ENCODE data around the gene SYCE3. TPM values are rescaled to one million over a fixed set of nuclear protein-coding genes. Genes with fewer than 3 reads are reported as not detected.
"Not testable (repeated sequence)": the region's sequence is repeated elsewhere in the genome, so short reads cannot be mapped to it uniquely, and the experiment has no call there.

Gene SYCE3
- total RNA-seq: 1 to 10 TPM in 1 of 2 experiments, under 1 TPM in 1; 0.87 to 1.0 TPM

GRCh38 chr22:50562523-50563412 lies at the start of gene SYCE3:
SYCE3 (minus strand) TSS chr22:50562919; CDS start chr22:50556405, 6,514 bp downstream.
- no peaks in the 10 kb centered on the region for H3K36me3 Mint-ChIP-seq
- H3K27ac Mint-ChIP-seq: peak within 1 kb of the TSS; percentile 60
- H3K4me1 Mint-ChIP-seq (ENCODE audit: low read depth): peaks cover 15% of the 10 kb centered on the region
- no peaks in the 10 kb centered on the region for H3K9me3 Mint-ChIP-seq
- ChIA-PET POLR2A (interaction anchor here (1.0 to 2.9 kb wide), 13 partner anchors 9 to 58 kb away, joined by 3 to 29 read pairs (median 6); partner anchors contain the start of genes CHKB, CPT1B, SCO2 and TYMP), CTCF (interaction anchor here (0.6 to 4.6 kb wide), 25 partner anchors 9 to 129 kb away, joined by 3 to 71 read pairs (median 5); partner anchors contain the start of genes CHKB, CPT1B, KLHDC7B and LMF2)
- no peaks in the 10 kb centered on the region for H3K27me3 Mint-ChIP-seq
- peak within 1 kb of the TSS; percentile 90 for H3K4me3 Mint-ChIP-seq
- peak; percentile 98 for DNase-seq
- intact Hi-C loops (cut with micrococcal nuclease): loop anchor here (1.0 to 10.0 kb wide), 7 partner anchors 14 to 54 kb away; partner anchors contain the start of genes CHKB, NCAPH2 and SCO2

GRCh38 chr22:50612168-50612527 lies 49.4 kb upstream of the SYCE3 start:
- Mint-ChIP-seq H3K4me1 (ENCODE audit: low read depth) (peaks cover 3% of the 10 kb centered on the region), H3K36me3 (no peaks in the 10 kb centered on the region), H3K27me3 (peaks cover 25% of the 10 kb centered on the region), H3K4me3 (no peak overlapping the region), H3K27ac (no peak overlapping the region), H3K9me3 (no peaks in the 10 kb centered on the region)
- intact Hi-C loops (cut with micrococcal nuclease): loop anchor here (10.0 kb wide), 1 partner anchor 47 kb away; the partner anchor contains the start of gene SYCE3
- ChIA-PET CTCF (interaction anchor here (0.9 to 1.8 kb wide), 3 partner anchors 9 to 212 kb away, joined by 3 to 7 read pairs (median 3); partner anchors contain the start of gene SCO2), POLR2A (no interaction called here)
- no peak for DNase-seq

- Mint-ChIP-seq H3K4me1 (ENCODE audit: low read depth) (peaks cover 3% of the 10 kb centered on the region), H3K27me3 (peaks cover 29% of the 10 kb centered on the region), H3K27ac (no peak overlapping the region), H3K4me3 (no peak overlapping the region), H3K9me3 (no peaks in the 10 kb centered on the region), H3K36me3 (no peaks in the 10 kb centered on the region)
- CTCF ChIA-PET: interaction anchor here (0.9 to 1.8 kb wide), 3 partner anchors 10 to 212 kb away, joined by 3 to 7 read pairs (median 3); partner anchors contain the start of gene SCO2
- intact Hi-C loops (cut with micrococcal nuclease): loop anchor here (10.0 kb wide), 1 partner anchor 47 kb away; the partner anchor contains the start of gene SYCE3
- POLR2A ChIA-PET: no interaction called here
- DNase-seq: no peak
Observed at GRCh38 chr22:50611341-50612060, 48.8 kb upstream of the SYCE3 start.

DNA sequence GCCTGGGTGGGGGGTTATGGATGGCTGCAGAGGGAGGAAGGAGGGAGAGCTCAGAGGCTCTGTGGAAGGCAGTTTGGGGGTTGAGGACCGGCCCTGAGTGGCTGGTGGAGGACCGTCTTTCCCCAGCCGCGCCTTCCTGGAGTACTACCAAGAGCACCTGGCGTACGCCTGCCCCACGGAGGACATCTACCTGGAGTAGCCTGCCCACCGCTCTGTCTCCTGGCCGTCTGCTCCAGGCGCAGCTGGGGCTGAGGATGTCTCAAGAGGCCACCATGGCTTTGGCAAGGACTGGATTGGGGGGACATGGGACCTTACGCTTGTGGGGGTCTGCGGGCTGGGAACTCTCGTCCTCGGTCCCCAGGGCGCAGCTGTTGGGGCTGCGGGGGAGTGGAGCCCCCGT lies 47.9 kb upstream of the SYCE3 start:
- intact Hi-C loops (cut with micrococcal nuclease): loop anchor here (10.0 kb wide), 1 partner anchor 46 kb away; the partner anchor contains the start of gene SYCE3
- CTCF ChIA-PET: interaction anchor here (0.9 kb wide), 1 partner anchor 10 kb away, joined by 3 read pairs; no protein-coding TSS in a partner anchor

GRCh38 chr22:50610041-50610451 lies 47.3 kb upstream of the SYCE3 start:
- POLR2A ChIA-PET: no interaction called here
- CTCF ChIA-PET: interaction anchor here (0.9 kb wide), 1 partner anchor 11 kb away, joined by 3 read pairs; no protein-coding TSS in a partner anchor
- Mint-ChIP-seq H3K27ac (no peak overlapping the region), H3K36me3 (no peaks in the 10 kb centered on the region), H3K4me3 (no peak overlapping the region), H3K4me1 (ENCODE audit: low read depth) (peaks cover 3% of the 10 kb centered on the region), H3K9me3 (no peaks in the 10 kb centered on the region), H3K27me3 (peaks cover 37% of the 10 kb centered on the region)
- no peak for DNase-seq
- intact Hi-C loops (cut with micrococcal nuclease): loop anchor here (10.0 kb wide), 1 partner anchor 45 kb away; the partner anchor contains the start of gene SYCE3

More for the DNA sequence above, 47.9 kb upstream of the SYCE3 start:
- H3K4me3 Mint-ChIP-seq: no peak overlapping the region
- no peaks in the 10 kb centered on the region for H3K9me3 Mint-ChIP-seq
- no peak overlapping the region for H3K27ac Mint-ChIP-seq
- no peak for DNase-seq
- peaks cover 3% of the 10 kb centered on the region for H3K4me1 Mint-ChIP-seq (ENCODE audit: low read depth)
- no peaks in the 10 kb centered on the region for H3K36me3 Mint-ChIP-seq
- POLR2A ChIA-PET: no interaction called here
- peaks cover 37% of the 10 kb centered on the region for H3K27me3 Mint-ChIP-seq

- Mint-ChIP-seq H3K4me1 (ENCODE audit: low read depth) (peaks cover 3% of the 10 kb centered on the region), H3K36me3 (no peaks in the 10 kb centered on the region), H3K27me3 (peaks cover 37% of the 10 kb centered on the region), H3K4me3 (no peak overlapping the region), H3K27ac (no peak overlapping the region), H3K9me3 (no peaks in the 10 kb centered on the region)
- intact Hi-C loops (cut with micrococcal nuclease): no loop called here
- no peak for DNase-seq
- POLR2A ChIA-PET: no interaction called here
- CTCF ChIA-PET: interaction anchor here (0.6 to 1.1 kb wide), 2 partner anchors 10 to 11 kb away, joined by 3 to 4 read pairs; no protein-coding TSS in a partner anchor
Observed at GRCh38 chr22:50609599-50609998, 46.9 kb upstream of the SYCE3 start.

DNA sequence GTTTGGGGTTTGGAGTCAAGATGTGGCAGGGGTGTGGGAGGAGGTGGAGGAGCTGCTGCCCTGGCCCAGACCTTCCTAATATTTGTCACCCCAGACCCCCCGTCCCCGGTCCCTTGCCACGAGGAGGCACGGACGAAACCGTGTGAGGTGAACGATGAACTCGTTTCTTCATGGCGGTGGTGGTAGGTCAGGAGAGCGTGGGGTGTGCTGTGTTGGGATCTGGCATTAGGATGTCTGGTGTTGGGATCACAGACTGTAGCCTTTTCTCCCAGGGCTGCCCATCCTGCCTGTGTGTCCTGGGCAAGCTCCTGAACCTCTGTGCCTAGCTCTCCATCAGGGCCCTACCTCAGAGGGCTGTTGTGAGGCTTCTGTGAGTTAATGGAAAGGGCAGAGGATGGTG lies 46.3 kb upstream of the SYCE3 start:
- Mint-ChIP-seq H3K4me3 (no peak overlapping the region), H3K9me3 (no peaks in the 10 kb centered on the region), H3K4me1 (ENCODE audit: low read depth) (peaks cover 3% of the 10 kb centered on the region), H3K27ac (no peak overlapping the region), H3K36me3 (no peaks in the 10 kb centered on the region), H3K27me3 (peaks cover 37% of the 10 kb centered on the region)
- CTCF ChIA-PET: interaction anchor here (0.5 to 1.1 kb wide), 3 partner anchors 11 to 219 kb away, joined by 3 to 4 read pairs (median 3); no protein-coding TSS in a partner anchor
- DNase-seq: no peak
- POLR2A ChIA-PET: no interaction called here
- intact Hi-C loops (cut with micrococcal nuclease): no loop called here

GRCh38 chr22:50608058-50608840 lies 45.5 kb upstream of the SYCE3 start:
- DNase-seq; POLR2A ChIA-PET; H3K36me3 Mint-ChIP-seq; H3K4me1 Mint-ChIP-seq (ENCODE audit: low read depth); intact Hi-C loops (cut with micrococcal nuclease); H3K27ac Mint-ChIP-seq; H3K9me3 Mint-ChIP-seq; H3K4me3 Mint-ChIP-seq: not testable (repeated sequence)
- CTCF ChIA-PET: interaction anchor here (0.5 to 1.1 kb wide), 2 partner anchors 11 to 219 kb away, joined by 3 read pairs; no protein-coding TSS in a partner anchor
- peaks cover 38% of the 10 kb centered on the region for H3K27me3 Mint-ChIP-seq

DNA sequence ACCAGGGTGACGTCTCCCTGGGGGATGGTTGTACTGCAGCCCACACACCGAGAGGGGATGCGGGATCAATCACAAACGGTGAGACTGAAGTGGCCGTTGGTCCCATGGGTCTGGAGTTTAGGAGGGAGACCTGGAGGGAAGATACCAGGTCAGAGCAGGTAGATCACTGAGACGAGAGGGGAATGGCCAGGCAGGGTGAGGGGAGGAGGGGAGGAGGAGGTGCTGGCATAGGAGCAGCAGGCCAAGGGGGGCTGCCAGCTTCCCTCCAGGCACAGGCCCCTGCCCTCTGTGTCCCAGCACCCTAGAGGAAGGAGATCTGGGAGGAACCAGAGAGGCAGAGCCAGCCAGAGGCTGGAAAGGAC lies 44.9 kb upstream of the SYCE3 start:
- Mint-ChIP-seq H3K27me3 (peaks cover 40% of the 10 kb centered on the region), H3K4me3 (no peak overlapping the region), H3K27ac (no peak overlapping the region), H3K9me3 (no peaks in the 10 kb centered on the region), H3K4me1 (ENCODE audit: low read depth) (no peaks in the 10 kb centered on the region), H3K36me3 (no peaks in the 10 kb centered on the region)
- intact Hi-C loops (cut with micrococcal nuclease): no loop called here
- no peak for DNase-seq
- ChIA-PET POLR2A (no interaction called here), CTCF (no interaction called here)

GRCh38 chr22:50606946-50607658 lies 44.4 kb upstream of the SYCE3 start:
- no peak overlapping the region for H3K4me3 Mint-ChIP-seq
- CTCF ChIA-PET: interaction anchor here (0.7 kb wide), 1 partner anchor 246 kb away, joined by 3 read pairs; no protein-coding TSS in a partner anchor
- intact Hi-C loops (cut with micrococcal nuclease): no loop called here

More at GRCh38 chr22:50606946-50607658, 44.4 kb upstream of the SYCE3 start:
- Mint-ChIP-seq H3K36me3 (no peaks in the 10 kb centered on the region), H3K27ac (no peak overlapping the region), H3K27me3 (peaks cover 42% of the 10 kb centered on the region), H3K9me3 (no peaks in the 10 kb centered on the region), H3K4me1 (ENCODE audit: low read depth) (no peaks in the 10 kb centered on the region)
- DNase-seq: no peak
- POLR2A ChIA-PET: interaction anchor here (1.0 kb wide), 1 partner anchor 14 kb away, joined by 3 read pairs; no protein-coding TSS in a partner anchor

Measured in activated CD4-positive, alpha-beta memory T cell treated with anti-CD3 and anti-CD28 coated beads for 36 hours (primary cell).